ENCODE measurements around the gene SETD3. TPM values are rescaled to one million over a fixed set of nuclear protein-coding genes. Genes with fewer than 3 reads are reported as not detected.

Gene SETD3
- total RNA-seq, 1 donor from 2014 or later = 67.4 TPM

- no peak for DNase-seq (ENCODE audit: low spot score)
- Mint-ChIP-seq H3K9me3 (ENCODE audit: unreplicated experiment) (no peaks in the 10 kb centered on the region), H3K36me3 (ENCODE audit: low read depth, unreplicated experiment) (peaks cover 9% of the 10 kb centered on the region), H3K27ac (ENCODE audit: unreplicated experiment) (no peak overlapping the region), H3K27me3 (ENCODE audit: unreplicated experiment) (peaks cover 2% of the 10 kb centered on the region), H3K4me3 (ENCODE audit: unreplicated experiment) (no peak overlapping the region), H3K4me1 (ENCODE audit: unreplicated experiment) (peaks cover 22% of the 10 kb centered on the region)
- no peak for TF ChIP-seq CTCF (IDR thresholded peaks at IDR 0.05; ENCODE audit: unreplicated experiment)
Observed at GRCh38 chr14:99467336-99468078, 13.2 kb downstream of the SETD3 start.

- Mint-ChIP-seq H3K4me3 (ENCODE audit: unreplicated experiment) (no peak overlapping the region), H3K36me3 (ENCODE audit: low read depth, unreplicated experiment) (peaks cover 12% of the 10 kb centered on the region), H3K27ac (ENCODE audit: unreplicated experiment) (no peak overlapping the region), H3K9me3 (ENCODE audit: unreplicated experiment) (no peaks in the 10 kb centered on the region), H3K4me1 (ENCODE audit: unreplicated experiment) (peaks cover 22% of the 10 kb centered on the region), H3K27me3 (ENCODE audit: unreplicated experiment) (peaks cover 2% of the 10 kb centered on the region)
- TF ChIP-seq CTCF (IDR thresholded peaks at IDR 0.05; ENCODE audit: unreplicated experiment) = no peak
- DNase-seq (ENCODE audit: low spot score) = no peak
Observed at GRCh38 chr14:99466758-99467157, 13.9 kb downstream of the SETD3 start.

GRCh38 chr14:99465288-99465687 lies 15.4 kb downstream of the SETD3 start:
- H3K9me3 Mint-ChIP-seq (ENCODE audit: unreplicated experiment) = no peaks in the 10 kb centered on the region
- peaks cover 2% of the 10 kb centered on the region for H3K27me3 Mint-ChIP-seq (ENCODE audit: unreplicated experiment)
- no peak for DNase-seq (ENCODE audit: low spot score)
- no peak overlapping the region for H3K27ac Mint-ChIP-seq (ENCODE audit: unreplicated experiment)
- peaks cover 20% of the 10 kb centered on the region for H3K36me3 Mint-ChIP-seq (ENCODE audit: low read depth, unreplicated experiment)
- TF ChIP-seq CTCF (IDR thresholded peaks at IDR 0.05; ENCODE audit: unreplicated experiment) = no peak
- H3K4me1 Mint-ChIP-seq (ENCODE audit: unreplicated experiment) = peaks cover 22% of the 10 kb centered on the region
- no peak overlapping the region for H3K4me3 Mint-ChIP-seq (ENCODE audit: unreplicated experiment)

GRCh38 chr14:99463974-99464373 lies 16.7 kb downstream of the SETD3 start:
- no peak for TF ChIP-seq CTCF (IDR thresholded peaks at IDR 0.05; ENCODE audit: unreplicated experiment)
- no peak for DNase-seq (ENCODE audit: low spot score)
- Mint-ChIP-seq H3K27ac (ENCODE audit: unreplicated experiment) (no peak overlapping the region), H3K36me3 (ENCODE audit: low read depth, unreplicated experiment) (peaks cover 20% of the 10 kb centered on the region), H3K27me3 (ENCODE audit: unreplicated experiment) (peaks cover 2% of the 10 kb centered on the region), H3K9me3 (ENCODE audit: unreplicated experiment) (no peaks in the 10 kb centered on the region), H3K4me1 (ENCODE audit: unreplicated experiment) (peaks cover 11% of the 10 kb centered on the region), H3K4me3 (ENCODE audit: unreplicated experiment) (no peak overlapping the region)

- Mint-ChIP-seq H3K4me3 (ENCODE audit: unreplicated experiment) (no peak overlapping the region), H3K27ac (ENCODE audit: unreplicated experiment) (no peak overlapping the region)
- no peak for DNase-seq (ENCODE audit: low spot score)
Observed at GRCh38 chr14:99462210-99462609, 18.4 kb downstream of the SETD3 start.

More at GRCh38 chr14:99462210-99462609, 18.4 kb downstream of the SETD3 start:
- Mint-ChIP-seq H3K36me3 (ENCODE audit: low read depth, unreplicated experiment) (peaks cover 23% of the 10 kb centered on the region), H3K4me1 (ENCODE audit: unreplicated experiment) (peaks cover 2% of the 10 kb centered on the region), H3K27me3 (ENCODE audit: unreplicated experiment) (no peaks in the 10 kb centered on the region), H3K9me3 (ENCODE audit: unreplicated experiment) (no peaks in the 10 kb centered on the region)
- no peak for TF ChIP-seq CTCF (IDR thresholded peaks at IDR 0.05; ENCODE audit: unreplicated experiment)
